H9 (cell line): ENCODE data around the gene ALDH1L1. TPM values are rescaled to one million over a fixed set of nuclear protein-coding genes. Genes with fewer than 3 reads are reported as not detected.

Experiments
- DNase-seq: peaks from one replicate; pipeline ENCODE4 v3.0.0-alpha.2; 2017
- H2AFZ ChIP-seq: one replicate; pipeline ENCODE4 v1.6.1; 2013; ENCODE audit warnings: mild to moderate bottlenecking, low read length, control low read depth, moderate library complexity
- H2AK5ac ChIP-seq: 2 replicates; pipeline ENCODE4 v1.6.1; 2013; ENCODE audit warnings: low read length, control low read depth, mixed read lengths; ENCODE audit not compliant: insufficient read length
- H2BK120ac ChIP-seq: one replicate; pipeline ENCODE4 v1.6.1; 2013; ENCODE audit warnings: low read depth, mild to moderate bottlenecking, low read length, control low read depth, inconsistent platforms; ENCODE audit not compliant: poor library complexity, severe bottlenecking
- H2BK12ac ChIP-seq: 2 replicates; pipeline ENCODE4 v1.6.1; 2013; ENCODE audit warnings: low read length, control low read depth, mixed read lengths, low read depth; ENCODE audit not compliant: insufficient read length
- H2BK15ac ChIP-seq: 2 replicates; pipeline ENCODE4 v1.6.1; 2013; ENCODE audit warnings: low read depth, low read length, control low read depth
- H2BK20ac ChIP-seq: one replicate; pipeline ENCODE4 v1.6.1; 2013; ENCODE audit warnings: low read depth, mild to moderate bottlenecking, low read length, control low read depth, inconsistent platforms; ENCODE audit not compliant: poor library complexity, severe bottlenecking
- H2BK5ac ChIP-seq: 2 replicates; pipeline ENCODE4 v1.6.1; 2013; ENCODE audit warnings: low read length, control low read depth, mixed read lengths; ENCODE audit not compliant: insufficient read length
- H3K14ac ChIP-seq: 2 replicates; pipeline ENCODE4 v1.6.1; 2013; ENCODE audit warnings: low read length, control low read depth; ENCODE audit not compliant: insufficient read depth
- H3K18ac ChIP-seq: 2 replicates; pipeline ENCODE4 v1.6.1; 2013; ENCODE audit warnings: low read depth, mild to moderate bottlenecking, mixed read lengths, low read length, control low read depth; ENCODE audit not compliant: insufficient read length
- H3K23ac ChIP-seq: 2 replicates; pipeline ENCODE4 v1.6.1; 2013; ENCODE audit warnings: low read length, control low read depth, mixed read lengths, low read depth; ENCODE audit not compliant: insufficient read length
- H3K23me2 ChIP-seq: 2 replicates; pipeline ENCODE4 v1.6.1; 2013; ENCODE audit warnings: low read depth, mild to moderate bottlenecking, mixed read lengths, low read length, control low read depth; ENCODE audit not compliant: insufficient read length, poor library complexity, severe bottlenecking
- H3K27ac ChIP-seq: 2 replicates; pipeline ENCODE4 v1.5.1; 2013; ENCODE audit warnings: low read length, control low read depth, mixed read lengths, low read depth; ENCODE audit not compliant: insufficient read length
- H3K27me3 ChIP-seq: 2 replicates; pipeline ENCODE4 v1.6.1; 2013; ENCODE audit warnings: low read length, control low read depth, inconsistent platforms; ENCODE audit not compliant: insufficient read depth
- H3K4ac ChIP-seq: 2 replicates; pipeline ENCODE4 v1.6.1; 2013; ENCODE audit warnings: low read depth, mild to moderate bottlenecking, control low read depth, inconsistent platforms, low read length, moderate library complexity
- H3K4me1 ChIP-seq: 2 replicates; pipeline ENCODE4 v1.6.1; 2013; ENCODE audit warnings: low read length, control low read depth, inconsistent platforms; ENCODE audit not compliant: insufficient read depth
- H3K4me2 ChIP-seq: 2 replicates; pipeline ENCODE4 v1.6.1; 2013; ENCODE audit warnings: low read length, control low read depth, mixed read lengths; ENCODE audit not compliant: insufficient read length, insufficient read depth
- H3K56ac ChIP-seq: 2 replicates; pipeline ENCODE4 v1.6.1; 2013; ENCODE audit warnings: low read depth, mild to moderate bottlenecking, mixed read lengths, low read length, control low read depth; ENCODE audit not compliant: insufficient read length
- H3K79me1 ChIP-seq: 2 replicates; pipeline ENCODE4 v1.6.1; 2013; ENCODE audit warnings: low read depth, mild to moderate bottlenecking, moderate library complexity, low read length, control low read depth, inconsistent platforms; ENCODE audit not compliant: insufficient read depth, poor library complexity, severe bottlenecking
- H3K79me2 ChIP-seq: 2 replicates; pipeline ENCODE4 v1.6.1; 2013; ENCODE audit warnings: low read length, control low read depth, inconsistent platforms; ENCODE audit not compliant: insufficient read depth
- H3K9ac ChIP-seq: 2 replicates; pipeline ENCODE4 v1.6.1; 2013; ENCODE audit warnings: low read length, control low read depth, mixed read lengths; ENCODE audit not compliant: insufficient read length; ENCODE audit errors: extremely low read depth
- H3K9me3 ChIP-seq: one replicate; pipeline ENCODE4 v1.6.1; 2013; ENCODE audit warnings: low read depth, low read length, inconsistent platforms; ENCODE audit not compliant: control insufficient read depth
- H3T11ph ChIP-seq: one replicate; pipeline ENCODE4 v1.6.1; 2013; ENCODE audit warnings: mild to moderate bottlenecking, low read length, control low read depth, inconsistent platforms
- H4K20me1 ChIP-seq: one replicate; pipeline ENCODE4 v1.6.1; 2013; ENCODE audit not compliant: control insufficient read depth, insufficient read length, insufficient read depth
- H4K5ac ChIP-seq: 2 replicates; pipeline ENCODE4 v1.6.1; 2013; ENCODE audit warnings: low read depth, mild to moderate bottlenecking, mixed read lengths, low read length, control low read depth; ENCODE audit not compliant: insufficient read length
- H4K8ac ChIP-seq: replicated peaks from 2 replicates; pipeline ENCODE4 v1.6.1; 2013; ENCODE audit warnings: low read length, control low read depth, mixed read lengths, low read depth; ENCODE audit not compliant: insufficient read length
- H4K91ac ChIP-seq: 2 replicates; pipeline ENCODE4 v1.6.1; 2013; ENCODE audit warnings: low read depth, mild to moderate bottlenecking, moderate library complexity, mixed read lengths, low read length, control low read depth; ENCODE audit not compliant: insufficient read length
- H3K27ac Mint-ChIP-seq, 3 experiments: 2 replicates in 2 of 3; 3 replicates in 1 of 3; pipeline ENCODE4 v1.8.0; 2020 to 2021; ENCODE audit warnings: mixed read lengths in 3 of 3, mild to moderate bottlenecking in 1 of 3, moderate library complexity in 1 of 3
- H3K27me3 Mint-ChIP-seq: 2 replicates; pipeline ENCODE4 v1.8.0; 2021; ENCODE audit warnings: low read depth, mild to moderate bottlenecking, moderate library complexity, mixed read lengths
- H3K36me3 Mint-ChIP-seq, 3 experiments: 2 replicates in 2 of 3; 3 replicates in 1 of 3; pipeline ENCODE4 v1.8.0; 2020 to 2021; ENCODE audit warnings: low read depth in 3 of 3, mixed read lengths in 3 of 3; ENCODE audit not compliant: insufficient read depth in 1 of 3
- H3K4me1 Mint-ChIP-seq, 2 experiments: 2 replicates each; pipeline ENCODE4 v1.8.0; 2020; ENCODE audit warnings: mixed read lengths in 2 of 2
- H3K4me3 Mint-ChIP-seq, 2 experiments: 2 replicates in 1 of 2; 3 replicates in 1 of 2; pipeline ENCODE4 v1.8.0; 2020 to 2021; ENCODE audit warnings: mild to moderate bottlenecking in 2 of 2, mixed read lengths in 2 of 2, moderate library complexity in 1 of 2
- H3K9me3 Mint-ChIP-seq, 2 experiments: 2 replicates in 1 of 2; 3 replicates in 1 of 2; pipeline ENCODE4 v1.8.0; 2020; ENCODE audit warnings: mild to moderate bottlenecking in 2 of 2, mixed read lengths in 2 of 2, moderate library complexity in 1 of 2
- WGBS: extraction: QIAGEN DNeasy Blood & Tissue Kit; methylation state at CpG from one replicate; pipeline ENCODE4 v1.1.7; 2013; ENCODE audit warnings: missing lambda C conversion rate, low lambda C conversion rate, mixed read lengths; ENCODE audit not compliant: insufficient read length; ENCODE audit errors: extremely low coverage; 5-methylcytosine and 5-hydroxymethylcytosine counted together
- total RNA-seq: library from RNA; stranded (reverse); gene quantifications from 2 replicates; pipeline ENCODE4 v1.2.1, GENCODE V29; 2021
- TF ChIP-seq, protein P1 (sequence below): fragments of 200-600 bp; sonication (generic); conservative IDR thresholded peaks from 3 replicates; pipeline ENCODE4 v1.8.0; 2021; ENCODE audit warnings: antibody characterized with exemption, mild to moderate bottlenecking

Gene ALDH1L1
- total RNA-seq, 1 experiment from 2014 or later = 0.90 TPM

DNA sequence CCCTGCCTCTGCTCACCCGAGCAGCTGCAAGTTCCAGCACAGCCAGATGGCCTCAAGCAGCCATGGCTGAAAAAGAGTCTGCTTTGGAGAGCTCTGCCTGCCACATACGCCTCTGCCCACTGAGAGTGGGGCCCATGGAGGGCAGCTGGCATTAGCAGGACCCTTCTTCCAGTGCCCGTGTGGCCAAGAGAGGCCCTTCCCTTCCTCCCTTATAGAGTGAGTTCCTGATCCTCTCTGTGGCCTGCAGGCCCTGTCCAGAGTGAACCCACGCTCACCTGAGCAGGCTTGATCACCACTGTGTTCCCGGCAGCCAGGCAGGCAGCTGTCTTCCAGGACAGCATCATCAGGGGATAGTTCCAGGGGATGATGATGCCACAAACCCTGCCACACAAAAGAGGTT is 55.0 kb downstream of the ALDH1L1 start:
- Histone ChIP-seq H3T11ph (no peak overlapping the region), H4K5ac (no peak overlapping the region), H3K9me3 (no peaks in the 10 kb centered on the region), H3K79me2 (no peaks in the 10 kb centered on the region), H3K4ac (no peak overlapping the region), H3K56ac (no peak overlapping the region), H2BK5ac (no peak overlapping the region), H4K91ac (no peak overlapping the region), H4K20me1 (no peaks in the 10 kb centered on the region), H3K23me2 (no peaks in the 10 kb centered on the region), H3K27me3 (no peaks in the 10 kb centered on the region), H3K18ac (no peak overlapping the region), H2BK20ac (no peak overlapping the region), H3K9ac (no peak overlapping the region), H2BK12ac (no peak overlapping the region), H3K4me2 (no peak overlapping the region), H2AK5ac (no peak overlapping the region), H4K8ac (no peak overlapping the region), H2AFZ (no peak overlapping the region), H3K23ac (no peak overlapping the region), H3K27ac (no peak overlapping the region), H2BK15ac (no peak overlapping the region), H2BK120ac (no peak overlapping the region), H3K4me1 (no peaks in the 10 kb centered on the region), H3K14ac (no peak overlapping the region), H3K79me1 (no peaks in the 10 kb centered on the region)
- Mint-ChIP-seq H3K4me3 (no peak overlapping the region), H3K27me3 (no peaks in the 10 kb centered on the region; the same call in 1 of the 2 replicates), H3K4me1 (peaks cover 15 to 37% of the 10 kb centered on the region in 2 experiments), H3K27ac (no peak overlapping the region), H3K9me3 (no peaks in the 10 kb centered on the region), H3K36me3 (no peaks in the 10 kb centered on the region)
- TF ChIP-seq, protein P1, sequence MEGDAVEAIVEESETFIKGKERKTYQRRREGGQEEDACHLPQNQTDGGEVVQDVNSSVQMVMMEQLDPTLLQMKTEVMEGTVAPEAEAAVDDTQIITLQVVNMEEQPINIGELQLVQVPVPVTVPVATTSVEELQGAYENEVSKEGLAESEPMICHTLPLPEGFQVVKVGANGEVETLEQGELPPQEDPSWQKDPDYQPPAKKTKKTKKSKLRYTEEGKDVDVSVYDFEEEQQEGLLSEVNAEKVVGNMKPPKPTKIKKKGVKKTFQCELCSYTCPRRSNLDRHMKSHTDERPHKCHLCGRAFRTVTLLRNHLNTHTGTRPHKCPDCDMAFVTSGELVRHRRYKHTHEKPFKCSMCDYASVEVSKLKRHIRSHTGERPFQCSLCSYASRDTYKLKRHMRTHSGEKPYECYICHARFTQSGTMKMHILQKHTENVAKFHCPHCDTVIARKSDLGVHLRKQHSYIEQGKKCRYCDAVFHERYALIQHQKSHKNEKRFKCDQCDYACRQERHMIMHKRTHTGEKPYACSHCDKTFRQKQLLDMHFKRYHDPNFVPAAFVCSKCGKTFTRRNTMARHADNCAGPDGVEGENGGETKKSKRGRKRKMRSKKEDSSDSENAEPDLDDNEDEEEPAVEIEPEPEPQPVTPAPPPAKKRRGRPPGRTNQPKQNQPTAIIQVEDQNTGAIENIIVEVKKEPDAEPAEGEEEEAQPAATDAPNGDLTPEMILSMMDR = no peak
- peak; percentile 20 for DNase-seq
- no CpG with 5 or more reads among the region's 5 CpGs for WGBS
